ENCODE results near the gene FGFBP2. TPM values are rescaled to one million over a fixed set of nuclear protein-coding genes. Genes with fewer than 3 reads are reported as not detected.

Gene FGFBP2
- total and polyA plus RNA-seq, 10 of the 15 experiments (the other 5 are each of a cell fraction or from before 2014, with no cell fraction given) = 0.23 TPM; not detected in 9

DNA sequence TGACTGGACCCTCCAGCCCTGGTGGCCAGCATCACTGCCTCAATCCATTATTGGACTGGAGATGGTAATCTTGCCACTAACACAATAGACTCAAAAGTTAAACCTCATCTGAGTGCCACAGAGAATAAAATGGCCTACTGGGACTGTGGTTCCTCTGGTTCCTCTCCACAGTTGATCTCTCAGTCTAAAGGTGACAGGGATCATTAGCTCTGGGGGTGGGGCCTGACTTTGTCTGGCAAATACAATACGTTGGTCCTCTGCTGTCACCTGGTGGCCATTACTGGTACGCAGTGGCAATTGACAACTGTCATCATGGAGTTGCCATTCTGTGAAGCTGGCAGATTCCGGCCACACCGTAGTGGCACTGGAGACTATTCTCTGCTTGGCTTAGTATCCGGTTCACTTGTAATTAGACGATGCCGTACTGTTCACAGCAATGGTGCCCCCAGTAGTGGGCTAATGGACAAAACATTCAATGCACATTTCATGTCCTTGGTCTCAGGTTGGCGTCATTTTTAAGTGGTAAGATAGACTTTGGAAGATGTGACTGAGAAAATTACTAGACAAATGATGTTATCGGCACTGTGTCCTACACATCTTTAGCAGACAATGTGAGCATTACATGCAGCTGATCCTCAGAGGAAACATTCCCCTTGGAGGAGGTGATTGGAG is 6.7 kb downstream of the FGFBP2 start:
- no peaks in the 10 kb centered on the region for H3K36me3 ChIP-seq (ENCODE audit: control insufficient read depth in 2 of 2, insufficient read depth in 2 of 2, low read length in 1 of 2)
- ChIA-PET SMC1A (ENCODE audit: uncharacterized antibody, unreplicated experiment) (interaction anchor here (0.8 to 5.9 kb wide), 28 partner anchors 25 to 477 kb away, joined by 3 to 179 read pairs (median 4); partner anchors contain the start of gene FAM200B), RAD21 (ENCODE audit: unreplicated experiment) (interaction anchor here (0.7 to 6.1 kb wide), 27 partner anchors 9 to 477 kb away, joined by 3 to 142 read pairs (median 4); partner anchors contain the start of gene FAM200B), POLR2A (interaction anchor here (1.7 kb wide), 1 partner anchor 73 kb away, joined by 12 read pairs; no protein-coding TSS in a partner anchor), CTCF (interaction anchor here (0.6 to 6.1 kb wide), 38 partner anchors 8 to 720 kb away, joined by 3 to 194 read pairs (median 4); no protein-coding TSS in a partner anchor)
- 31% methylated on average over 9 of the region's 9 CpGs for WGBS (ENCODE audit: insufficient coverage, insufficient replicate concordance, low lambda C conversion rate, missing lambda C conversion rate)
- H3K9ac ChIP-seq (ENCODE audit: control insufficient read depth, insufficient read depth, low read length) = no peak overlapping the region
- BruUV-seq (replicated peaks) = no TSS peak
- no peaks in the 10 kb centered on the region for H4K20me1 ChIP-seq (ENCODE audit: control insufficient read depth, insufficient read depth)
- H3K27me3 ChIP-seq (replicated peaks in 1 of 2; ENCODE audit: control insufficient read depth in 2 of 2, insufficient read depth in 2 of 2, low read length in 1 of 2) = no peaks in the 10 kb centered on the region
- FAIRE-seq (peak; percentile 91), ATAC-seq (peak; percentile 90), DNase-seq (ENCODE audit: low read depth, low spot score) (peak; percentile 55)
- no peak overlapping the region for H3K27ac ChIP-seq (ENCODE audit: control insufficient read depth, insufficient read depth)
- in situ Hi-C loops (cut with MboI) (loop anchor here (5.0 to 25.0 kb wide), 3 partner anchors 72 to 719 kb away; no protein-coding TSS in a partner anchor), intact Hi-C loops (cut with micrococcal nuclease; ENCODE audit: unreplicated experiment) (loop anchor here (1.0 to 2.0 kb wide), 6 partner anchors 44 to 477 kb away; no protein-coding TSS in a partner anchor)
- no peak overlapping the region for H3K4me3 ChIP-seq
- H3K4me1 ChIP-seq (ENCODE audit: control insufficient read depth, insufficient read depth, low read length) = 0 out of 2 replicates have a peak, but pooled peaks cover 3% of the 10 kb centered on the region
- H3K4me2 ChIP-seq (ENCODE audit: control insufficient read depth, insufficient read depth) = no peak overlapping the region
- no peaks in the 10 kb centered on the region for H3K79me2 ChIP-seq (ENCODE audit: control insufficient read depth, insufficient read depth, low read length)
- H3K9me3 ChIP-seq (replicated peaks; ENCODE audit: control insufficient read depth, insufficient read depth, low read length) = no peaks in the 10 kb centered on the region; the same call in 2 of the 3 replicates
- H2AFZ ChIP-seq (ENCODE audit: control insufficient read depth, low read depth, low read length) = no peak overlapping the region
- TF ChIP-seq, protein P1, sequence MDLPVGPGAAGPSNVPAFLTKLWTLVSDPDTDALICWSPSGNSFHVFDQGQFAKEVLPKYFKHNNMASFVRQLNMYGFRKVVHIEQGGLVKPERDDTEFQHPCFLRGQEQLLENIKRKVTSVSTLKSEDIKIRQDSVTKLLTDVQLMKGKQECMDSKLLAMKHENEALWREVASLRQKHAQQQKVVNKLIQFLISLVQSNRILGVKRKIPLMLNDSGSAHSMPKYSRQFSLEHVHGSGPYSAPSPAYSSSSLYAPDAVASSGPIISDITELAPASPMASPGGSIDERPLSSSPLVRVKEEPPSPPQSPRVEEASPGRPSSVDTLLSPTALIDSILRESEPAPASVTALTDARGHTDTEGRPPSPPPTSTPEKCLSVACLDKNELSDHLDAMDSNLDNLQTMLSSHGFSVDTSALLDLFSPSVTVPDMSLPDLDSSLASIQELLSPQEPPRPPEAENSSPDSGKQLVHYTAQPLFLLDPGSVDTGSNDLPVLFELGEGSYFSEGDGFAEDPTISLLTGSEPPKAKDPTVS (IDR thresholded peaks at IDR 0.05; ENCODE audit: low read depth, low read length) = no peak
- no peak for TF ChIP-seq RCOR1 (conservative IDR thresholded peaks at IDR 0.05; ENCODE audit: low read depth, low read length)
- TF ChIP-seq, protein P2, sequence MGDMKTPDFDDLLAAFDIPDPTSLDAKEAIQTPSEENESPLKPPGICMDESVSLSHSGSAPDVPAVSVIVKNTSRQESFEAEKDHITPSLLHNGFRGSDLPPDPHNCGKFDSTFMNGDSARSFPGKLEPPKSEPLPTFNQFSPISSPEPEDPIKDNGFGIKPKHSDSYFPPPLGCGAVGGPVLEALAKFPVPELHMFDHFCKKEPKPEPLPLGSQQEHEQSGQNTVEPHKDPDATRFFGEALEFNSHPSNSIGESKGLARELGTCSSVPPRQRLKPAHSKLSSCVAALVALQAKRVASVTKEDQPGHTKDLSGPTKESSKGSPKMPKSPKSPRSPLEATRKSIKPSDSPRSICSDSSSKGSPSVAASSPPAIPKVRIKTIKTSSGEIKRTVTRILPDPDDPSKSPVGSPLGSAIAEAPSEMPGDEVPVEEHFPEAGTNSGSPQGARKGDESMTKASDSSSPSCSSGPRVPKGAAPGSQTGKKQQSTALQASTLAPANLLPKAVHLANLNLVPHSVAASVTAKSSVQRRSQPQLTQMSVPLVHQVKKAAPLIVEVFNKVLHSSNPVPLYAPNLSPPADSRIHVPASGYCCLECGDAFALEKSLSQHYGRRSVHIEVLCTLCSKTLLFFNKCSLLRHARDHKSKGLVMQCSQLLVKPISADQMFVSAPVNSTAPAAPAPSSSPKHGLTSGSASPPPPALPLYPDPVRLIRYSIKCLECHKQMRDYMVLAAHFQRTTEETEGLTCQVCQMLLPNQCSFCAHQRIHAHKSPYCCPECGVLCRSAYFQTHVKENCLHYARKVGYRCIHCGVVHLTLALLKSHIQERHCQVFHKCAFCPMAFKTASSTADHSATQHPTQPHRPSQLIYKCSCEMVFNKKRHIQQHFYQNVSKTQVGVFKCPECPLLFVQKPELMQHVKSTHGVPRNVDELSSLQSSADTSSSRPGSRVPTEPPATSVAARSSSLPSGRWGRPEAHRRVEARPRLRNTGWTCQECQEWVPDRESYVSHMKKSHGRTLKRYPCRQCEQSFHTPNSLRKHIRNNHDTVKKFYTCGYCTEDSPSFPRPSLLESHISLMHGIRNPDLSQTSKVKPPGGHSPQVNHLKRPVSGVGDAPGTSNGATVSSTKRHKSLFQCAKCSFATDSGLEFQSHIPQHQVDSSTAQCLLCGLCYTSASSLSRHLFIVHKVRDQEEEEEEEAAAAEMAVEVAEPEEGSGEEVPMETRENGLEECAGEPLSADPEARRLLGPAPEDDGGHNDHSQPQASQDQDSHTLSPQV (IDR thresholded peaks at IDR 0.05) = 0 out of 2 replicates have a peak, but pooled peaks have one; percentile 17
- 0 out of 2 replicates have a peak, but pooled peaks have one; percentile 26 for TF ChIP-seq CREM (IDR thresholded peaks at IDR 0.05; ENCODE audit: low read depth)
- peak; percentile 86 for TF ChIP-seq YY1 (IDR thresholded peaks at IDR 0.05; ENCODE audit: low read depth, low read length)
- TF ChIP-seq, protein P3, sequence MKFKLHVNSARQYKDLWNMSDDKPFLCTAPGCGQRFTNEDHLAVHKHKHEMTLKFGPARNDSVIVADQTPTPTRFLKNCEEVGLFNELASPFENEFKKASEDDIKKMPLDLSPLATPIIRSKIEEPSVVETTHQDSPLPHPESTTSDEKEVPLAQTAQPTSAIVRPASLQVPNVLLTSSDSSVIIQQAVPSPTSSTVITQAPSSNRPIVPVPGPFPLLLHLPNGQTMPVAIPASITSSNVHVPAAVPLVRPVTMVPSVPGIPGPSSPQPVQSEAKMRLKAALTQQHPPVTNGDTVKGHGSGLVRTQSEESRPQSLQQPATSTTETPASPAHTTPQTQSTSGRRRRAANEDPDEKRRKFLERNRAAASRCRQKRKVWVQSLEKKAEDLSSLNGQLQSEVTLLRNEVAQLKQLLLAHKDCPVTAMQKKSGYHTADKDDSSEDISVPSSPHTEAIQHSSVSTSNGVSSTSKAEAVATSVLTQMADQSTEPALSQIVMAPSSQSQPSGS (IDR thresholded peaks at IDR 0.05; ENCODE audit: low read length) = no peak
- peak; percentile 51; the same call in 1 of the 2 replicates for TF ChIP-seq MEF2A (IDR thresholded peaks at IDR 0.05; ENCODE audit: insufficient read depth, low read depth, low read length)
- peak; percentile 95 for TF ChIP-seq RAD21 (IDR thresholded peaks at IDR 0.05; ENCODE audit: insufficient read depth, low read depth, low read length)
- no peak for TF ChIP-seq KAT2A (conservative IDR thresholded peaks at IDR 0.05; ENCODE audit: control insufficient read depth, low read depth, low read length)
- TF ChIP-seq SMC3 (IDR thresholded peaks at IDR 0.05; ENCODE audit: borderline replicate concordance, low read length) = peak; percentile 99
- TF ChIP-seq, protein P4, sequence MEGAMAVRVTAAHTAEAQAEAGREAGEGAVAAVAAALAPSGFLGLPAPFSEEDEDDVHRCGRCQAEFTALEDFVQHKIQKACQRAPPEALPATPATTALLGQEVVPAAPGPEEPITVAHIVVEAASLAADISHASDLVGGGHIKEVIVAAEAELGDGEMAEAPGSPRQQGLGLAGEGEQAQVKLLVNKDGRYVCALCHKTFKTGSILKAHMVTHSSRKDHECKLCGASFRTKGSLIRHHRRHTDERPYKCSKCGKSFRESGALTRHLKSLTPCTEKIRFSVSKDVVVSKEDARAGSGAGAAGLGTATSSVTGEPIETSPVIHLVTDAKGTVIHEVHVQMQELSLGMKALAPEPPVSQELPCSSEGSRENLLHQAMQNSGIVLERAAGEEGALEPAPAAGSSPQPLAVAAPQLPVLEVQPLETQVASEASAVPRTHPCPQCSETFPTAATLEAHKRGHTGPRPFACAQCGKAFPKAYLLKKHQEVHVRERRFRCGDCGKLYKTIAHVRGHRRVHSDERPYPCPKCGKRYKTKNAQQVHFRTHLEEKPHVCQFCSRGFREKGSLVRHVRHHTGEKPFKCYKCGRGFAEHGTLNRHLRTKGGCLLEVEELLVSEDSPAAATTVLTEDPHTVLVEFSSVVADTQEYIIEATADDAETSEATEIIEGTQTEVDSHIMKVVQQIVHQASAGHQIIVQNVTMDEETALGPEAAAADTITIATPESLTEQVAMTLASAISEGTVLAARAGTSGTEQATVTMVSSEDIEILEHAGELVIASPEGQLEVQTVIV (IDR thresholded peaks at IDR 0.05; ENCODE audit: borderline replicate concordance, partially characterized antibody) = no peak
- peak; percentile 26; the same call in 1 of the 2 replicates for TF ChIP-seq SPI1 (IDR thresholded peaks at IDR 0.05; ENCODE audit: borderline replicate concordance, insufficient read depth, low read depth, low read length)

All from GM12878 (cell line).